ENCODE results near the gene POC1A.
A peak's percentile ranks its signal among the peaks of the same experiment; 100 is the strongest.

The POC1A gene

DNA sequence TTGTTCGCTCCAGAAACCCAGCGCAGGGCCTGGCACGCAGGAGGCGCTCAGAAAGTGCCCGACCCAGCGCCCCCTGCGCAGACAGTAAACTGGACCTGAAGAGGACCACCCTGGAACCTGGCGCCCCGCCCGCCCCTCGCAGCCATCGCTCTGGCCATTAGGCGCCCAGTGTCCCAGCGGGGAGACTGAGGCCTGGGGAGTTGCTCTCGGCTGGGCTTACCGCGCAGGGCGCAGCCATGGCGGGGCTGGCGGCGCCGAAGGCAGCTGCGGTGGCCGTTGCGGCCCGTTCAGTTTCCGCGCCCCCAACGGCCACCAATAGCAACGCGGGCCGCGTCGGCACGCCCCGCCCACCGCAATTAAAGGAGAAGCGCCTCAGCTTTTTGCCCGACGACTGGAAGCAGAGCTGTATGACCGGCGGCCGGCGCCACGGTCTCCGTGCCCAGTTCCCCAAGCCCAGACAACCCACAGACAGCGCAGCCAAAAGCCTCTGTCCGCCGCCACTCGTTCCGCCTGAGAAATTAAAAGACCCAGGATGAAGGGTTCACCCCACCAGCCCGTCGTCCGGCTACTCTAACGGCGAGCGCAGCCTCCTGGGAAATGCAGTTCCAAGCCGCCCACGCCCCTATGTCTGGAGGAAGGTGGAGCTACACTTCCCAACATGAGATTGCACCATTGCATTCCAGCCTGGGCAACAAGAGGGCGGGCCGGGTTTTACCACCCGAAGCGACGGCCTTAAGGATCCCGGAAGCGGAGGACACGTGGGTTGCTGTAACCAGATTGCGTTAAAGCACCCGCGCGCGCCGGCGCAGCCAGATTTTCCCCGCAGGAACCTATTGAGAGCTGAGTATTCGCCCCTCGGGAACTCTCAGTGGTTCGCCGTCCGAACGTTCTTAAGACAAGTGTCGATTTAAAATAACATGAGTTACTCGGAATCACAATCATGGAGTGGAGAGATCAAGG lies at the start of gene POC1A:
Gene POC1A, minus strand, starts transcription at position 289 of the 960 bp plus-strand sequence. Its CDS starts 51 bp downstream, at position 238.
- DNase-seq (ENCODE audit: low read depth) = peak; percentile 77

DNA sequence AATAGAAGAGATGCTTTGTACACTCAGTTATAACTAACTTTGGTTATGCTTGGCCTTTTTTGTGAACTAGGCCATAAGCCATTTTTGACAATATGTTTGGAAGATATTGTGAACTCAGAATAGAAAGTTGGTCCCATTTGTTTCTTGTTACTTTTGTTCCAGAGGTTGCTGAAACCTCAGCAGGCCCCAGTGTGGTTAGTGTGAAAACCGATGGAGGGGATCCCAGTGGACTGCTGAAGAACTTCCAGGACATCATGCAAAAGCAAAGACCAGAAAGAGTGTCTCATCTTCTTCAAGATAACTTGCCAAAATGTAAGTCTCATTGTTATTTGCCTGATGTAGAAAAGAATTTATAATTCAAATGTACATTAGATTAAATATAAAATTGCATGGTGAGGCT lies 49.5 kb upstream of the POC1A start:
- no peak for DNase-seq (ENCODE audit: low read depth)

DNA sequence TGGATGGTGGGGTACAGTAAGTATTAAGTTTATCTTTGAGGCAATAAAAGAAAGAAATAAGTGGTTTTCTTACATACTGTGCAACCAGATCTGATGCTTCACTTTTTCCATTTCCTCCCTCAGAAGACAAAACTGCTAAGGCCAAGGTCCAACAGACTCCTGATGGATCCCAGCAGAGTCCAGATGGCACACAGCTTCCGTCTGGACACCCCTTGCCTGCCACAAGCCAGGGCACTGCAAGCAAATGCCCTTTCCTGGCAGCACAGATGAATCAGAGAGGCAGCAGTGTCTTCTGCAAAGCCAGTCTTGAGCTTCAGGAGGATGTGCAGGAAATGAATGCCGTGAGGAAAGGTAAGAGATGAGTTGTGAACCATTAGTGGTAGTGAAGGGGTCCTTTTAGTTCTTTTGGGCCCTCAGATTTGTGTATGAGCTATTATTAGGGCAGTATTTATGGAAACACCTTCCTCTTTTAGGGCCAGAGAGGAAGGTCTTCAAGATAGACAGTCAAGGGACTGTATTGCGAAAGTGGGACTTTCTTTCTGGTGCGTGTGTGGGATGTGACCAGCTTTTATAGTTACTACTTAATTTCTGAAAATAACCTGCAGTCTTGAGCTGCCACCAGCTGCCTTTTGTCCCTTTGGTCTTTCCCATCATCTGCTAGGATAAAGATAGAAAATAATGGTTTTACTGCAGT lies 48.3 kb upstream of the POC1A start:
- no peak for DNase-seq (ENCODE audit: low read depth)

DNA sequence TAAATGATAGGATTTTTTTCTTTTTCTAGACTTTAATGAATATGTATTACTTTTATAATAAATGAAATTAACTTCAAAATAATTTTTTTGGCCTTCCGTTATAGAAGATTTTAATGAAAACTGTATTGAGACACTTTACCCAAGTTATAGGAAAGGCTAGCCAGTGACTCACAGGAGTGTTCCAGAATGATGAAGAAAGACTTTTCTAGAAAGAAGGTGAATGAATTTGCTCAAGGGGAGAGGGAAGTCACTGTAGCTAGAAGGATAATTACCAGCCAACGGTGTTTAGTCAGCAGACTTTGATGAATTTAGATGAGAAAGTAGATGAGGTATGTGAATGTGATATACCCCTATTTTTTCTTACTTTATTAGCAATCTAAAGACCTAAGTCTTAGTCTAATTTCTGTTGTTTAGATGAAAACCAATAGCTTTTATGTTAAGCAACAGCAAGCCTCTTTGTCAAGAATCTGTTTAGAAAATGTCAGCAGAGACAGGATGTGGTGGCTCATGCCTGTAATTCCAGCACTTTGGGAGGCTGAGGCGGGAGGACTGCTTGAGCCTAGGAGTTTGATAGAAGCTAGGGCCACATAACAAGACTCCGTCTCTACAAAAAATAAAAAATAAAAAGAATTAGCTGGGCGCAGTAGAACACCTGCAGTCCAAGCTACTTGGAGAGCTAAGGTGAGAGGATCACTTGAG lies 46.9 kb upstream of the POC1A start:
- DNase-seq (ENCODE audit: low read depth) = no peak

DNA sequence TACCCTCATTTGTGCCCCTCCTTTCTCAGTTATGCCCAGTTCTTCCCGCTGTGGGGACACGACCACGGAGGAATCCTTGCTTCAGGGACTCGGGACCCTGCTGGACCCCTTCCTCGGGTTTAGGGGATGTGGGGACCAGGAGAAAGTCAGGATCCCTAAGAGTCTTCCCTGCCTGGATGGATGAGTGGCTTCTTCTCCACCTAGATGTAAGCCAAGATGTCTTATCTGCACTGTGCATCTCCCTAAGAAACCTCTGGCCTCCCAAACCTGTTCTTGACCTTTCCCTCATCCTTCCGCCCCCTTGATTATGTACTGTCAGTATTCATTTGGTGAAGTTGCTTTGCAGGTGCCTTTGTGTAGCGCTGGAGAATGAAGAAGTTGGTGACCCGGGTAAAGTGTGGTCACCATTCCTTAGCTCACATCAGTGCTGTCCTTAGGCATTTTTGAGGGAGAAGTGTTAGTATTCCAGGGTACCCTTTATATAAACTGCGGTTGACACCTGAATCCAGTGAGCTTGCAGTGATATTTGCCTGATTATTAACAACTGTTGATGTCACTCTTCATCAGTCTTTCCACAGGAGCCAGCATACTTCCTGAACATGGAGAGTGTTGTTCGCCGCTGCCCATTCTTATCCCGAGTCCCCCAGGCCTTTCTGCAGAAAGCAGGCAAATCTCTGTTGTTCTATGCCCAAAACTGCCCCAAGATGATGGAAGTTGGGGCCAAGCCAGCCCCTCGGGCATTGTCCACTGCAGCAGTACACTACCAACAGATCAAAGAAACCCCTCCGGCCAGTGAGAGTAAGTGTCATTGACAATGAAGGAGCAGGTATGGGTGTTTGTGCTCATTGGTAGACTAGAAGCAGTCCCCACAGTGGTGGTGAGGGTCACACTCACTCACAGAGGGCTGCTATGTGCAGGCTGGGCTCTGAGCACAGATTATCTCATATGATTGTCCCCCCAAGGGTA lies 44.7 kb upstream of the POC1A start:
- DNase-seq (ENCODE audit: low read depth) = no peak

DNA sequence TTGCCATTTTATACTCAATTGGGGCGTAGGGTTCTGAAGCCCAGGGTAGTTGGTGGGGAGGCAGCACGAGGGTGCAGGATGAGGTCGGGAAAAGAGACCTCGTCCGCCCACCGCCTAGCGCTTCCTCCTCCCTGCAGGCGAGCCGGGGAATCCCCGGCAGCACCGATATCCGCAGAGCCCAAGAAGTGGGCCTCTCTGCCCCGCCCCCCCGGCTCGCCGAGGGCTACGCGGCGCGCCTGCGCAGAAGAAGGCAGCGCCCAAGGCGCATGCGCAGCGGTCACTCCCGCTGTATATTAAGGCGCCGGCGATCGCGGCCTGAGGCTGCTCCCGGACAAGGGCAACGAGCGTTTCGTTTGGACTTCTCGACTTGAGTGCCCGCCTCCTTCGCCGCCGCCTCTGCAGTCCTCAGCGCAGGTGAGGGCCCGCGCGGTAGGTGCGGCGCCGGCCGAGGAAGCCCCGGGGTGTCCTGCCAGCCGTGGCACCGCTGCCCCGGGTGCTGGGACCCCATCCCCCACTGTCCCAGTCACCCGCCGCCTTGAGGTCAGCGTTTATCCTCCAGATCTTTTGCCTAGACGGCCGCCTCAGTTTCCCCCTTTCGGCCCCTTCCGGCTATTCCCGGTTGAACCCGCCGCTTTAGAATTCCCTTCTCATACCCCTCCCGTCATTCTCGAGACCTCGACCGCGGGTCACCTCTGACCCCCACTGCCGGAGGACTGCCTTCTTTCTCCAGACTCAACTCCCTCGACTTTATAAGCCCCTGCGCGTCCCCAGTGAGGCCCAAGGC lies 43.8 kb upstream of the POC1A start, which contains the start of gene ALAS1:
Gene ALAS1, plus strand, starts transcription at position 319 of the 784 bp plus-strand sequence. CDS start 1,082 bp downstream, outside the sequence.
- DNase-seq (ENCODE audit: low read depth) = peak; percentile 93

DNA sequence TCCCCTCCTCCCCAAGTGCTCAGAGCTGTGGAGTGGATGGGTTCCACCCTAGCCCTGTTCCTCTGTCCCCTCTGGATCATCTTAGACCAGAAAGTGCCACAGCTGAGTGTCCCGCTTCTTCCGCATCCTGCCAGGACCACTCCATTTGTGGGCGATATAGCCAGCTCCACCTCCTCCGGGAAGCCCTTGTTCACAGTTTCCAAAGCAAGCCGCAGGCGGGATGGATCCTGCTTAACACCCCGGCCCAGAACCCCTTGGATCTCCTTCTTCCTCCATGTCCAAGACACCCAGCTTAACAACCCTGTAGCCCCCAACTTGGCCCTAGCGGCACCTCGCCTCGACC lies 43.2 kb upstream of the POC1A start:
- no peak for DNase-seq (ENCODE audit: low read depth)

DNA sequence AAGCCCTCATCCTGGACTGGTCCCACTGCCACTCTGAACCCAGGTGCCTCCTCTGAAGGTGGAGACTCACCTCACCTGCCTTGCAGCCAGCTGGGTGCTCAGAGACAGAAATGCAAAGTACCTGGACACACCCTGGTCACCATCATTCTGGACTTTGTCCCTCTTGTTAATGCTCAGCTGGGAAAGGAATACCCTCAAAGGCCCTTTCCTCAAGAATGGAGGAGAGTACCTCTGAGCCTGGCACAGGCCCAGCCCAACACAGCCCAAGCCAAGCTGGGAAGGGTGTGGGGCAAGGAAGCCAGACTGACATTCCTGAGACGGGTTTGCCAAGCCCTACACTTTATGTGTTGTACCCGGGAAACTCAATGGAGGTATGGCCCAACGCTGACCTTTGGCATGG lies 42.8 kb upstream of the POC1A start:
- no peak for DNase-seq (ENCODE audit: low read depth)

DNA sequence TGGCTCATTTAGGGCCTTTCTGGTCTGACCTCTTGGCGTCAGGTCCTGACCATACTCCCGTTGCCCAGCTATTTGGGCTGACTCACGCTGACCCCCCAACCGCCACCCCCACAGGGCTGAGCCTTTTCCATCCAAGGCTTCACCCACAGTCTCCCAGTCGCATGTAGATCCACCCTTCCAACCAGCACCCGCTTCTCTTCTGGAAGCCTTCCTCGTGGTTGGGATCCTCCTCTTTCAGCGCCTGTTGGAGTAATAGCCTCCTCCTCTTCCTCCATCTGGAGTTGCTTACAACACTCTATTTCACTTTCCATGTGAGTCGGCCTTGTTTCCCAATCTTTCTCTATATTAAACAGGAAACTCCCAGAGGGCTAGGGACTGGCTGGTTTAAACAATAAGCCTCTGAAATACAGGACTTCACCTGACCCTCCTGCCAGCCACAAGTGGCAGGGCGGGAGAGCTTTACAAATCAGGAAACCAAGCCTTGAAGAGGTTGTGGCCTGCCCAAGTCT lies 41.7 kb upstream of the POC1A start:
- no peak for DNase-seq (ENCODE audit: low read depth)

DNA sequence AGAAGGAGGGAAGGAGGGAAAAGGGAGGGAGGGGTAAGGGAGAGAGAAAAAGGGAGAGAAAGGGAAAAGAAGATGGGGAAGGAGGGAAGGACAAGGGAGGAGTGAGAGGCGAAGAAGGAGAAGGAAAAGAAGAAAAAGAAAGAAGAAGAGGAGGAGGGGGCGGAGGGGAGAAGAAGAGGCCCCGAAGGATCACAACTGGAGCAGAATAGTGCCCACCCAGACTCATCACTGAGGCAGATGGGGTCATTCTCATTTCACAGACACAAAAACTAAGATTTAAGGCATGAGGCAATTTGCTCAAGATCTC lies 41.0 kb upstream of the POC1A start:
- DNase-seq (ENCODE audit: low read depth) = no peak

DNA sequence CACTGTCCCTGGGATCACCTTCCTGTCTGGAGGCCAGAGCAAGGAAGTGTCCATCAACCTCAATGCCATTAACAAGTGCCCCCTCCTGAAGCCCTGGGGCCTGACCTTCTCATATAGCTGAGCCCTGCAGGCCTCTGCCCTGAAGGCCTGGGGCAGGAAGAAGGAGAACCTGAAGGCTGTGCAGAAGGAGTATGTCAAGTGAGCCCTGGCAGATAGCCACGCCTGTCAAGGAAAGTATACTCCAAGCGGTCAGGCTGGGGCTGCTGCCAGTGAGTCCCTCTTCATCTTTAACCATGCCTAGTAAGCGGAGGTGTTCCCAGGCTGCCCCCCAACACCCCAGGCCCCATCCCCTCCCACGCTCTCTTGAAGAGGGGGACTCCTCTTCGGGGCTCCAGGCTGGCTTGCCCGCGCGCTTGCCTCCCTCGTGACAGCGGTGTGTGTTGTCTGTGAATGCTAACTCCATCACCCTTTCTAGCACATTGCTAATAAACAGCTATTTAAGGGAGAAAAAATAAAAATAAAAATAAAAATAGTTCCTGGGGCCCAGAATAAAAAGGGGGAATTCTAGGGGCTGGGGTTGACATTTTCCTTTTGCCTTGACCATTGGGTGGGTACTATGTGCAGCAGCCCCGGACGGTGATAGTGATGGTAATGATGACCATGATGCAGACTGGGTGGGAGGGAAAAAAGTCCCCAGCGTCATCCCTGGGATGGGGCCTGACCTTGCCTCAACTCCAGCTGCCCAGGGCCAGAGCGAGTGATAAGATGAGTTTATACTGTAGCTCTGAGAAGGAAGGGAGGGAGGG lies 40.5 kb upstream of the POC1A start:
- no peak for DNase-seq (ENCODE audit: low read depth)

DNA sequence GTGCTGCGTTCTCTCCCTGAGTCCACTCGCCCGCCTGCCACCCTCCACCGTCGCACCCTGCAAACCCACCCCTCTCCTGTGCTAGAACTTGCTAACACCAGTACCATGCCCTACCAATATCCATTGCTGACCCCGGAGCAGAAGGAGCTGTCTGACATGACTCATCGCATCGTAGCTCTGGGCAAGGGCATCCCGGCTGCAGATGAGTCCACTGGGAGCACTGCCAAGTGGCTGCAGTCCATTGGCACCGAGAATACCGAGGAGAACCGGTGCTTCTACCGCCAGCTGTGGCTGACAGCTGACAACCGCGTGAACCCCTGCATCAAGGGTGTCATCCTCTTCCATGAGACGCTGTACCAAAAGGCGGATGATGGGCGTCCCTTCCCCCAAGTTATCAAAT lies 38.8 kb upstream of the POC1A start:
- no peak for DNase-seq (ENCODE audit: low read depth)

DNA sequence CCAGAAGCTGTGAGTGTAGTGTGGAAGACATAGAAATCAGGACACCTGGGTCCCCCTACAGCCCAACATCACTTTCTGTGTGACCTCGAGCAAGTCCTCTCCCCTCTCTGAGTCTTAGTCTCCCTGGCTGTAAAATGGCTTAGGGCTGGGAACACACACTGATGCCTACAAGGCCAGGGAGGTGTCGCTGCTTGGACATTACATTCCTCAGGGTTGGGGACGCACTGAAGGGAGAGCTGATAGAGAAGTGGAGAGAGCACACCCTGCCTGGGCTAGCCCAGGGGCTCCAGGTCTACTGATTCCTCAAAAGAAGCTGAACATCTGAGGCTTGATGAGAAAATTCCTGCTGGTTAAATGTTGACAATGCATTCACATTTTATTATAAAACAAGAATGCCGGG lies 37.4 kb upstream of the POC1A start:
- no peak for DNase-seq (ENCODE audit: low read depth)

DNA sequence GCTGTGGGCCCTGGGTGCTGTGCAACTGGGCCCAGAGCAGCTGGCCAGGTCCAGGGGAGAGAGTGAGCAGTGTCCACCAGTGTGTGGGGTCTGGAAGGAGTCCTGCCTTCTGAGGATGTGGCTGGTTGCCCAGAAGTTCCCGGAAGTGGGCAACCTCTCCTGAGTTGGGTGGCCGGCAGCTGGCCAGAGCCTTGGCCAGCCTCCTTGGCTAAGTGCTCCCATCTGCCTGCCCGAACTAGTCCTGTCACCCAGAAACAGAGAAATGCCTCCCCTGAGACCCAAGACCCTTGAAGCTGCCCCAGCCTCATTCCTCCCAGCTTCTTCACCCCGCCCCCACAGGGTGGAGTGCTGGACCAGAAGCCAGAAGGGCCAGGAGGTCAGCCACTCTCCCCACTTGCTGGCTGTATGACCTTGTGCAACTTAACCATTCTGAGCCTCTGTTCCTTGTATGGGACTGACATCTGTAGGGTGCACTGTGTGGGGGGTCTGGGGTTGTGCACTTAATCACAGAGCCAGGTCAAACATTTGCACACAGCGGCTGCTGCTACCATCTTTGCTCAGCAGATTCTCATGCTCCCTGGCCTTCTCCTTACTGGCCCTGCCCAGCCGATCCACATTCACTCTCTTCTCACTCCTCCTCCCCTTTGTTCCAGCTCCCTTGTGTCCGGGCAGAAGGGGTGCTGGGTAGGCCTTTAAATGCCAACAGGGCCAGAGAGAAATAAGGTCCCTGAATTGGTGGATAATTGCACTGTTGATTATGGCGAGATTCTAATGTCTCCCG lies 36.3 kb upstream of the POC1A start:
- DNase-seq (ENCODE audit: low read depth) = no peak

DNA sequence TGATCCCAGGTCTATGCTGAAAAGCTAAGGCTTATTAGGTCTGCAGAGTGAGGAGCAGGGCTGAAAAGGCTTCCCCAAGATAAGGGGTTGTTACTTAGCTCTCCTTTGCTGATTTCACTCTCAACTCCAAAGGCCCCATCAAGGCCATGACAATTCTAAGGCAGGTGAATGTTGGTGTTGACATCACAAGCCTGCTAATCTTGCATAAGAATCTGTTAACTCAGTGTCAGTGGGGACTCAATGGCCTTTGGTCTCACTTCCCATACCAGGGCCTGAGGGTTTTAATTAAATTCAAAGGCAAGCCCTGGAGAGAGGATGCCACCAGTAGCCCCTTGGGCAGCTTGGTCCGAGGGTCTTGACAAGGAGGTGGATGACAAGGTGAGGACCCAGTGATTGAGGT lies 34.3 kb upstream of the POC1A start:
- DNase-seq (ENCODE audit: low read depth) = no peak

DNA sequence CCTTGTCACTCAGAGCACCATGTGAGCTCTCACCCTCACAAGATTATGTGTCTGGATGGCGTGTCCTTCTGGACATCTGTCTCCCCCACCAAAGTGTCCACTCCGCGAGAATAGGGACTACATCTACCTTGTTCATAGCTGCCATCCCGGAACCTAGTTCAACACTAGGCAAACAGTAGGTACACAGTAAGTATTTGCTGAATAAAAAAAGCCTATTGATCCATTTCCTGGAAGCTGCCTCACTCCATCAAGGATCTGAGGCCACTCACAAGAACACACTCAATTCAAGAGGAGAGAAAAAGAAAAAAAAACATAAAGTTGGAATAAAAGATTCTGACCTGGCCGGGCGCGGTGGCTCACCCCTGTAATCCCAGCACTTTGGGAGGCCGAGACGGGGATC lies 32.5 kb upstream of the POC1A start:
- no peak for DNase-seq (ENCODE audit: low read depth)

DNA sequence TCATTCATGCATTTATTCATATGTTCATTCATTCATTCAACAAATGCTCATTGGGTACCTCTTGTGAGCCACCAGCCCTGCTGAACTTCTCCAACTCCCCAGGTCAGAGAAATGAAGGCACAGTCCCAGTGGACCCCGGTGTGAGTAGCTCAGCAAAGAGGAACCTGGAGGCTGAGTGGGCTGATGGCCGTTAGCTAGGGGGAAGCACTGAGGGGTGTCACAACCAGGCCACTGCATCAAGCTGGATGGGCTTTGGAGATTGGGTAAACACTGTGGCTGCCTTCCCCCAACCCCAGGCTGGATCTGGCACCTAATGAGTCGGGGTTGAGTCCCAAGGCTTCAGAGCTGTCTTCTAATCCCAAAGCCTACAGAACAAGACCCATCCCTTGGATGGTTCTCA lies 31.6 kb upstream of the POC1A start:
- no peak for DNase-seq (ENCODE audit: low read depth)

DNA sequence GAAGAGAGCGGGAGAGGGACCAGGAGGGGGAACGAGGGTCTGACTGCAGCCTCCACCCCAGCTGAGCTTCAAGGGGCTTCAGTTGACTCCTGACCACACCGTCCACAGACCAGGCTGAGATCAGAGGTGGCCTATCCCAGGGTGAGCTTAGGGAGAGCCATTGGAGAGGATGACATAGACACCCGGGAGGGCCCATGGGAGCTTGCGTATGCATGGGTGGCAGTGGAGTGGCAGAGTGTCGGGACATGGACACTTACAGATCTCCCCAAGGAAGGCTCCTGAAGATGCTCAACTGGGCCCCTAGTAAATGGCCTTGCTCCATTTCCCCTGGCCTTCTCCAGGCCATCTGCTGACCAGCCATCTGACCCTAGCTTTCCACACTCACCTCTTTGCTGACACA lies 31.1 kb upstream of the POC1A start:
- no peak for DNase-seq (ENCODE audit: low read depth)

DNA sequence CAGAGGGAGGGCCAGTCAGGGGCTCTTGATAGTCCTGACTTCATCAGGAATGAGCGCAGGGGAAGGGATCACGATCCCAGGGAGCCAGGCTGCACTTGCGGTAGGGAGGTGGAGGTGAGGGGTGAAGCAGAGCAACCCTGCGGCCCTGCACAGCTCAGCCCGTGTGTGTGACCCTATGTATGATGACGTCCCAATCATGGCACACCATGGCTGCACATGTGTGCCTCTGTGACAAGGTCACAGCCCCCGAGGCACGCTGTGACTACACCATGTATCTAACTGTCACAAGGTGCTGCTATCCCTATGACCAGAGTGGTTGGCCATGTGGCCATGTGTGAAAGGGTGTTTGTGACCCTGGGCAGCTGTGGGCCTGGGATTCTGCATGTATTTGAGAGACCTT lies 30.5 kb upstream of the POC1A start:
- no peak for DNase-seq (ENCODE audit: low read depth)

All from stimulated activated CD8-positive, alpha-beta memory T cell treated with anti-CD3 and anti-CD28 coated beads, Interleukin-12 subunit alpha, Interleukin-12 subunit beta, amount 100 ng/mL, for 4 hours (primary cell).